Stomach (tissue), 4 donors: ENCODE data around the gene SAMD8.
A peak's percentile ranks its signal among the peaks of the same experiment; 100 is the strongest.

Source experiments
- EP300 ChIP-seq: sonication (generic); formaldehyde crosslinking; IDR thresholded peaks from one replicate; pipeline ENCODE4 v1.6.1; 2017; ENCODE audit warnings: antibody characterized with exemption
- POLR2A ChIP-seq, 4 donors: fragments of 450-650 bp; IDR thresholded peaks; one replicate each; pipeline ENCODE4 v1.6.1; 2016; ENCODE audit warnings: antibody characterized with exemption in 4 of 4, control low read depth in 2 of 4, mild to moderate bottlenecking in 1 of 4, moderate library complexity in 1 of 4
- POLR2AphosphoS5 ChIP-seq, 3 donors: sonication (generic); formaldehyde crosslinking; IDR thresholded peaks; one replicate each; pipeline ENCODE4 v1.6.1; 2016; ENCODE audit warnings: antibody characterized with exemption in 3 of 3
- TF ChIP-seq, protein P1 (sequence below), 7 experiments: fragments of 450-650 bp in 4 of 7; fragments of 200-600 bp in 3 of 7; sonication (generic) in 3 of 7; IDR thresholded peaks; one replicate each; pipeline ENCODE4 v1.5.1; 2016 to 2019; ENCODE audit warnings: antibody characterized with exemption in 7 of 7, control low read depth in 2 of 7, mild to moderate bottlenecking in 1 of 7

DNA sequence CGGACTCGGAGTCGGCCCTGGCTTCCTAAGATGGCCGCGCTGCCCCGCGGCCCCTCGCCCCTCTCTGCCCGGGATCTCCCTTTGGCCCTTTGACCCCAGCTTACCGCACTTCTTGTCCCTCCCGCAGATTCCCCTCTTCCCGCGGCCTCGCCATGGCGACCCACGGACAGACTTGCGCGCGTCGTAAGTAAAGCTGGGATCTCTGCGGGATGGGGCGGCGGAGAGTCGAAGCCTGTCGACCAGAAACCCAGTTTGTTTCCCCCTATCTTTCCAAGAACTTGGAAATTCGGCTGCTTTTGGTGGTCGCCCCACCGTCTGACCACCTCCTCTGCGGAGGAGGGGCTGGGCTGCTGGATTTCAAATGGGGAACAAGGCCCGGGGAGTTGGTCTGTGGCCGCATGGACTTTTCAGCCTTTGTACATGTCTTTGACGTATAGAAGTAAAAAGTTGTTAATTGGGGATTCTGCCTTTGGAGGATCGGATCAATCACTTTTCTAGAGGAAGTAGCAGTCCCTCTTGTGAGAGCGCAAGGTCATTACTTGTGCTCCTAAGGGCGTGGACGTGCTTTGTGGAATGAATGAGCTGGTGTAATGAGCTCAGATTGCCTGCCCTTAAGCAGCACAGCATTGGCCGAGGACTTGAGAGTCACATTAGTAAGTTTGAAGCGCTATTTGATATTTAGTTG, 99.7 kb downstream of the SAMD8 start:
- TF ChIP-seq, protein P1, sequence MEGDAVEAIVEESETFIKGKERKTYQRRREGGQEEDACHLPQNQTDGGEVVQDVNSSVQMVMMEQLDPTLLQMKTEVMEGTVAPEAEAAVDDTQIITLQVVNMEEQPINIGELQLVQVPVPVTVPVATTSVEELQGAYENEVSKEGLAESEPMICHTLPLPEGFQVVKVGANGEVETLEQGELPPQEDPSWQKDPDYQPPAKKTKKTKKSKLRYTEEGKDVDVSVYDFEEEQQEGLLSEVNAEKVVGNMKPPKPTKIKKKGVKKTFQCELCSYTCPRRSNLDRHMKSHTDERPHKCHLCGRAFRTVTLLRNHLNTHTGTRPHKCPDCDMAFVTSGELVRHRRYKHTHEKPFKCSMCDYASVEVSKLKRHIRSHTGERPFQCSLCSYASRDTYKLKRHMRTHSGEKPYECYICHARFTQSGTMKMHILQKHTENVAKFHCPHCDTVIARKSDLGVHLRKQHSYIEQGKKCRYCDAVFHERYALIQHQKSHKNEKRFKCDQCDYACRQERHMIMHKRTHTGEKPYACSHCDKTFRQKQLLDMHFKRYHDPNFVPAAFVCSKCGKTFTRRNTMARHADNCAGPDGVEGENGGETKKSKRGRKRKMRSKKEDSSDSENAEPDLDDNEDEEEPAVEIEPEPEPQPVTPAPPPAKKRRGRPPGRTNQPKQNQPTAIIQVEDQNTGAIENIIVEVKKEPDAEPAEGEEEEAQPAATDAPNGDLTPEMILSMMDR (IDR thresholded peaks at IDR 0.05), result no peak
- TF ChIP-seq POLR2A (IDR thresholded peaks at IDR 0.05) (no peak), POLR2AphosphoS5 (IDR thresholded peaks at IDR 0.05) (peak in 2 of 3 donors; percentile 56 to 70), EP300 (no peak)
